ENCODE data around the gene FAM120C. TPM values are rescaled to one million over a fixed set of nuclear protein-coding genes. Genes with fewer than 3 reads are reported as not detected.

FAM120C gene
- total RNA-seq, 1 donor from 2014 or later, result 0.53 TPM

- DNase-seq (ENCODE audit: low read depth) (no peak), FAIRE-seq (no peak)
- H3K27me3 ChIP-seq (ENCODE audit: control insufficient read depth, insufficient read depth, low read length), result no peaks in the 10 kb centered on the region
- TF ChIP-seq CTCF (IDR thresholded peaks at IDR 0.05; ENCODE audit: insufficient read depth, low read length, severe bottlenecking), result no peak
- H3K4me3 ChIP-seq (ENCODE audit: low read depth, low read length), result no peak overlapping the region
- H3K36me3 ChIP-seq (ENCODE audit: control insufficient read depth, insufficient read depth, low read length), result no peaks in the 10 kb centered on the region
Measured at GRCh38 chrX:54198262-54198661, 15.2 kb upstream of the FAM120C start.

GRCh38 chrX:54194982-54195588, 12.0 kb upstream of the FAM120C start:
- Histone ChIP-seq H3K27me3 (ENCODE audit: control insufficient read depth, insufficient read depth, low read length) (no peaks in the 10 kb centered on the region), H3K36me3 (ENCODE audit: control insufficient read depth, insufficient read depth, low read length) (no peaks in the 10 kb centered on the region), H3K4me3 (ENCODE audit: low read depth, low read length) (no peak overlapping the region)
- TF ChIP-seq CTCF (IDR thresholded peaks at IDR 0.05; ENCODE audit: insufficient read depth, low read length, severe bottlenecking), result no peak
- FAIRE-seq (no peak), DNase-seq (ENCODE audit: low read depth) (no peak)

- DNase-seq (ENCODE audit: low read depth) (no peak), FAIRE-seq (no peak)
- H3K4me3 ChIP-seq (ENCODE audit: low read depth, low read length), result no peak overlapping the region
- TF ChIP-seq CTCF (IDR thresholded peaks at IDR 0.05; ENCODE audit: insufficient read depth, low read length, severe bottlenecking), result no peak
- no peaks in the 10 kb centered on the region for H3K27me3 ChIP-seq (ENCODE audit: control insufficient read depth, insufficient read depth, low read length)
- no peaks in the 10 kb centered on the region for H3K36me3 ChIP-seq (ENCODE audit: control insufficient read depth, insufficient read depth, low read length)
Measured at GRCh38 chrX:54193085-54193821, 10.2 kb upstream of the FAM120C start.

- FAIRE-seq, result no peak
- TF ChIP-seq CTCF (IDR thresholded peaks at IDR 0.05; ENCODE audit: insufficient read depth, low read length, severe bottlenecking), result no peak
- no peak overlapping the region for H3K4me3 ChIP-seq (ENCODE audit: low read depth, low read length)
Measured at GRCh38 chrX:54184474-54184873, 1.4 kb upstream of the FAM120C start.

GRCh38 chrX:54182194-54182863, 725 bp downstream of the FAM120C start:
- DNase-seq (ENCODE audit: low read depth), result no peak
- no peaks in the 10 kb centered on the region for H3K27me3 ChIP-seq (ENCODE audit: control insufficient read depth, insufficient read depth, low read length)

More at GRCh38 chrX:54184474-54184873, 1.4 kb upstream of the FAM120C start:
- DNase-seq (ENCODE audit: low read depth), result no peak
- Histone ChIP-seq H3K27me3 (ENCODE audit: control insufficient read depth, insufficient read depth, low read length) (no peaks in the 10 kb centered on the region), H3K36me3 (ENCODE audit: control insufficient read depth, insufficient read depth, low read length) (no peaks in the 10 kb centered on the region)

More at GRCh38 chrX:54182194-54182863, 725 bp downstream of the FAM120C start:
- Histone ChIP-seq H3K36me3 (ENCODE audit: control insufficient read depth, insufficient read depth, low read length) (no peaks in the 10 kb centered on the region), H3K4me3 (ENCODE audit: low read depth, low read length) (peak overlapping the region; percentile 55)
- no peak for TF ChIP-seq CTCF (IDR thresholded peaks at IDR 0.05; ENCODE audit: insufficient read depth, low read length, severe bottlenecking)
- no peak for FAIRE-seq
